DOHH2 (cell line): ENCODE results near the gene FLNB.

Experiments
- H3F3A ChIP-seq: fragments of 200-600 bp; sonication (generic), shearing (Covaris generic); 2 replicates; pipeline ENCODE4 v1.6.0; 2016; ENCODE audit warnings: antibody characterized with exemption, mild to moderate bottlenecking; ENCODE audit not compliant: control insufficient read depth, insufficient read depth
- H3K27ac ChIP-seq: fragments of 200-600 bp; sonication (generic); 2 replicates; pipeline ENCODE4 v1.5.1; 2014; ENCODE audit warnings: low read depth, mild to moderate bottlenecking, low read length, moderate library complexity
- H3K27me3 ChIP-seq: fragments of 200-600 bp; sonication (generic); 2 replicates; pipeline ENCODE4 v1.6.1; 2014; ENCODE audit warnings: mild to moderate bottlenecking, low read length, mixed read lengths; ENCODE audit not compliant: control insufficient read depth
- H3K36me3 ChIP-seq: fragments of 200-600 bp; sonication (generic); 2 replicates; pipeline ENCODE4 v1.6.1; 2014; ENCODE audit warnings: mild to moderate bottlenecking, low read length, moderate library complexity, mixed read lengths; ENCODE audit not compliant: control insufficient read depth
- H3K4me1 ChIP-seq: fragments of 200-600 bp; sonication (generic); 2 replicates; pipeline ENCODE4 v1.6.1; 2014; ENCODE audit warnings: mild to moderate bottlenecking, low read length, mixed read lengths; ENCODE audit not compliant: control insufficient read depth
- H3K4me2 ChIP-seq: fragments of 200-600 bp; sonication (generic); 2 replicates; pipeline ENCODE4 v1.6.0; 2014; ENCODE audit warnings: mild to moderate bottlenecking, low read length, moderate library complexity
- H3K4me3 ChIP-seq: fragments of 200-600 bp; sonication (generic); 2 replicates; pipeline ENCODE4 v1.5.1; 2014; ENCODE audit warnings: mild to moderate bottlenecking, low read length, mixed read lengths
- H3K79me2 ChIP-seq: fragments of 200-600 bp; sonication (generic); 2 replicates; pipeline ENCODE4 v1.6.1; 2014; ENCODE audit warnings: mild to moderate bottlenecking, low read length, mixed read lengths; ENCODE audit not compliant: control insufficient read depth
- H3K9me2 ChIP-seq: fragments of 200-600 bp; sonication (generic); replicated peaks from 2 replicates; pipeline ENCODE4 v1.6.1; 2014; ENCODE audit warnings: mild to moderate bottlenecking, low read length, mixed read lengths; ENCODE audit not compliant: control insufficient read depth
- H3K9me3 ChIP-seq: fragments of 200-600 bp; sonication (generic); 2 replicates; pipeline ENCODE4 v1.6.1; 2014; ENCODE audit warnings: antibody characterized with exemption, low read length, mixed read lengths; ENCODE audit not compliant: control insufficient read depth, insufficient read depth
- H4K20me1 ChIP-seq: fragments of 200-600 bp; sonication (generic); 2 replicates; pipeline ENCODE4 v1.6.0; 2014; ENCODE audit warnings: low read depth, mild to moderate bottlenecking, antibody characterized with exemption, low read length, moderate library complexity; ENCODE audit not compliant: control insufficient read depth, insufficient read depth
- EZH2phosphoT487 ChIP-seq: fragments of 200-600 bp; sonication (generic); IDR thresholded peaks from 2 replicates; pipeline ENCODE4 v1.6.1; 2017; ENCODE audit warnings: borderline replicate concordance, mild to moderate bottlenecking, antibody characterized with exemption, low read length, moderate library complexity, mixed read lengths
- TF ChIP-seq, protein P1 (sequence below): fragments of 200-600 bp; sonication (generic); IDR thresholded peaks from one replicate; pipeline ENCODE4 v1.5.1; 2014; ENCODE audit warnings: antibody characterized with exemption, mild to moderate bottlenecking, low read depth, low read length; ENCODE audit not compliant: poor library complexity, severe bottlenecking

FLNB gene

GRCh38 chr3:57999417-58000115 lies 8.7 kb upstream of the FLNB start:
- H3K4me1 ChIP-seq = peaks cover 16% of the 10 kb centered on the region
- H3K79me2 ChIP-seq = no peaks in the 10 kb centered on the region
- peak overlapping the region; percentile 61 for H3K4me2 ChIP-seq
- no peak for TF ChIP-seq EZH2phosphoT487
- TF ChIP-seq, protein P1, sequence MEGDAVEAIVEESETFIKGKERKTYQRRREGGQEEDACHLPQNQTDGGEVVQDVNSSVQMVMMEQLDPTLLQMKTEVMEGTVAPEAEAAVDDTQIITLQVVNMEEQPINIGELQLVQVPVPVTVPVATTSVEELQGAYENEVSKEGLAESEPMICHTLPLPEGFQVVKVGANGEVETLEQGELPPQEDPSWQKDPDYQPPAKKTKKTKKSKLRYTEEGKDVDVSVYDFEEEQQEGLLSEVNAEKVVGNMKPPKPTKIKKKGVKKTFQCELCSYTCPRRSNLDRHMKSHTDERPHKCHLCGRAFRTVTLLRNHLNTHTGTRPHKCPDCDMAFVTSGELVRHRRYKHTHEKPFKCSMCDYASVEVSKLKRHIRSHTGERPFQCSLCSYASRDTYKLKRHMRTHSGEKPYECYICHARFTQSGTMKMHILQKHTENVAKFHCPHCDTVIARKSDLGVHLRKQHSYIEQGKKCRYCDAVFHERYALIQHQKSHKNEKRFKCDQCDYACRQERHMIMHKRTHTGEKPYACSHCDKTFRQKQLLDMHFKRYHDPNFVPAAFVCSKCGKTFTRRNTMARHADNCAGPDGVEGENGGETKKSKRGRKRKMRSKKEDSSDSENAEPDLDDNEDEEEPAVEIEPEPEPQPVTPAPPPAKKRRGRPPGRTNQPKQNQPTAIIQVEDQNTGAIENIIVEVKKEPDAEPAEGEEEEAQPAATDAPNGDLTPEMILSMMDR = no peak
- H3K27me3 ChIP-seq = no peaks in the 10 kb centered on the region
- H3K27ac ChIP-seq = no peak overlapping the region
- no peak overlapping the region; the same call in 1 of the 2 replicates for H3K4me3 ChIP-seq
- H3K36me3 ChIP-seq = no peaks in the 10 kb centered on the region
- no peaks in the 10 kb centered on the region for H3F3A ChIP-seq
- H3K9me2 ChIP-seq = no peaks in the 10 kb centered on the region
- H4K20me1 ChIP-seq = no peaks in the 10 kb centered on the region
- no peaks in the 10 kb centered on the region for H3K9me3 ChIP-seq

- no peaks in the 10 kb centered on the region for H4K20me1 ChIP-seq
- H3K9me3 ChIP-seq = no peaks in the 10 kb centered on the region
- peaks cover 16% of the 10 kb centered on the region for H3K4me1 ChIP-seq
- no peaks in the 10 kb centered on the region for H3K36me3 ChIP-seq
- no peak overlapping the region for H3K4me2 ChIP-seq
- no peaks in the 10 kb centered on the region for H3F3A ChIP-seq
- no peaks in the 10 kb centered on the region for H3K27me3 ChIP-seq
- TF ChIP-seq EZH2phosphoT487 = no peak
- TF ChIP-seq, protein P1 = no peak
- no peaks in the 10 kb centered on the region for H3K9me2 ChIP-seq
- H3K4me3 ChIP-seq = no peak overlapping the region
- H3K79me2 ChIP-seq = no peaks in the 10 kb centered on the region
- H3K27ac ChIP-seq = no peak overlapping the region
These were observed 7.7 kb upstream of the FLNB start for GRCh38 chr3:58000306-58001085.

DNA sequence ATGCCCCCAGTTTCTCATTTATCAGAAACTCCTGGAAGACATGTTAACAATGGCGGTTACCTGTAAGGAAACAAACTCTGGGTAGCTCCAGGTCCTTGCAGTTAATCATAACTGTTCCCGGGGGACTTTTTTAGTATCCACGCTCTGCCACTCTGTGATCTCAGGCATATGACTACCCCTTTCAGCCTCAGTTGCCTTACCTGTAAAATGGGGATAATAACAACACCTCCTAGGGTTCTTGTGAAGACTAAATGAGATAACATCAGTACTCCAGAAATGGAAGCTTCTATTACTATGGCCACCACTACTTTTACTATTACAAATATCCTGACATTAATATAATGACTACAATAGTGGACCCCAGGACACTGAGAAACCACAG lies 7.1 kb upstream of the FLNB start:
- no peak for TF ChIP-seq EZH2phosphoT487
- TF ChIP-seq, protein P1 = no peak
- no peaks in the 10 kb centered on the region for H3K79me2 ChIP-seq
- no peaks in the 10 kb centered on the region for H3K36me3 ChIP-seq
- H3K9me3 ChIP-seq = no peaks in the 10 kb centered on the region
- H3F3A ChIP-seq = no peaks in the 10 kb centered on the region
- no peaks in the 10 kb centered on the region for H3K9me2 ChIP-seq
- H3K4me1 ChIP-seq = peaks cover 21% of the 10 kb centered on the region
- no peak overlapping the region for H3K4me2 ChIP-seq
- H3K27ac ChIP-seq = no peak overlapping the region
- H4K20me1 ChIP-seq = no peaks in the 10 kb centered on the region
- no peaks in the 10 kb centered on the region for H3K27me3 ChIP-seq
- H3K4me3 ChIP-seq = no peak overlapping the region
